Measurements from ENCODE around the gene RPS6KA2.

Gene RPS6KA2

DNA sequence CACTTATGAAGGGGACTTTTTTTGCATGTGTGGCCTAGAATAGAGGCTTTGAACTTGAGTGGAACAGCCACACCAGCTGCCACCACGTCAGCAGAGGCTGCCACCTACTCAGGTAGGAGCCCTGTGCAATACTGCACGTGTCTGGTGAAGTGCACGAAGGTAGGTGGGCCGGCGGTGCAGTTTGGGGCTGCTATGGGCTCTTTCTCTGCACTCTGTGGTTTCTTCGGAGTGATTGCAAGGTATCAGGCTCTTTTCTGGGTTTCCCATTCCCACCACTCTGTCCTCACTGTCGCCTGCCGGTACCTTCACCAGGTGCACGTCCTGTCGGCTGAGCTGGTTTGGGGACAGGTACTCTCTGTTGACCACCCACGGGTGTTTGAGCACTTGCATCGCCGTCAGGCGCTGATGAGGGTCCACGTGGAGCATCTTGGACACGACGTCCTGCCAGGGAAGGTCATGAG lies 213.5 kb downstream of the RPS6KA2 start:
- Histone ChIP-seq H3K36me3 (ENCODE audit: control insufficient read depth in 1 of 2, insufficient read depth in 2 of 2, low read length in 2 of 2) (peaks cover 0 to 3% of the 10 kb centered on the region in 2 donors), H3K27me3 (ENCODE audit: control insufficient read depth in 1 of 2, insufficient read depth in 2 of 2, low read length in 2 of 2) (no peaks in the 10 kb centered on the region), H3K9me3 (ENCODE audit: control insufficient read depth in 1 of 2, low read length in 2 of 2) (no peaks in the 10 kb centered on the region), H3K4me1 (ENCODE audit: control insufficient read depth in 1 of 2, insufficient read depth in 2 of 2, low read length in 2 of 2) (peaks cover 3 to 16% of the 10 kb centered on the region in 2 donors), H3K4me3 (ENCODE audit: low read depth in 1 of 2, low read length in 2 of 2) (no peak overlapping the region), H3K9ac (ENCODE audit: low read depth in 1 of 2, low read length in 2 of 2) (no peak overlapping the region), H3K27ac (ENCODE audit: low read depth, low read length) (no peak overlapping the region)

DNA sequence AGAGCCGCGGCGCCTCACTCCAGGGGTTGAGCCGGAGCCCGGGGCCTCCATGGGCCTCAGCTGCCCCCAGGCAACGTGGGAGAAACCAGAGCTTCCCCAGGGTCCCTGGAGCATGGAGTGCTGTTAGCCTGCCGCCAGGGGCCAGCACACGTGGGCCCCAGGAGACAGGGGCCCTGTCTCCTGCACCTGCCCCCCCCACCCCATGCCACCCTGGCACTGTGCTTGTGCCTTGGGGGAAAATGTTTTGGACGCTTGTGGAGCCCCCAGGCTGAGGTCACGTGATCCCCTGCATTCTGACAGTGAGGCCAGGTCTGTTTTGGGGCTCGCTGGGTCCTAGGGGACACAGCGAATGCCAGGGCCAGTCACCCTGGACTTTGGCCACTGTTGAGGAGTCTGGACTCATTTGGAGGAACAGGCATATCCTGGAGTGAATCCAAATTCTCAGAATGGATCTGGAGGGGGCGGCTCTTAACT lies 214.1 kb downstream of the RPS6KA2 start:
- peaks cover 3 to 16% of the 10 kb centered on the region in 2 donors for H3K4me1 ChIP-seq (ENCODE audit: control insufficient read depth in 1 of 2, insufficient read depth in 2 of 2, low read length in 2 of 2)
- H3K4me3 ChIP-seq (ENCODE audit: low read depth in 1 of 2, low read length in 2 of 2): no peak overlapping the region
- H3K27me3 ChIP-seq (ENCODE audit: control insufficient read depth in 1 of 2, insufficient read depth in 2 of 2, low read length in 2 of 2): no peaks in the 10 kb centered on the region
- H3K36me3 ChIP-seq (ENCODE audit: control insufficient read depth in 1 of 2, insufficient read depth in 2 of 2, low read length in 2 of 2): peaks cover 0 to 3% of the 10 kb centered on the region in 2 donors
- no peak overlapping the region for H3K9ac ChIP-seq (ENCODE audit: low read depth in 1 of 2, low read length in 2 of 2)
- H3K27ac ChIP-seq (ENCODE audit: low read depth, low read length): no peak overlapping the region
- no peaks in the 10 kb centered on the region for H3K9me3 ChIP-seq (ENCODE audit: control insufficient read depth in 1 of 2, low read length in 2 of 2)

DNA sequence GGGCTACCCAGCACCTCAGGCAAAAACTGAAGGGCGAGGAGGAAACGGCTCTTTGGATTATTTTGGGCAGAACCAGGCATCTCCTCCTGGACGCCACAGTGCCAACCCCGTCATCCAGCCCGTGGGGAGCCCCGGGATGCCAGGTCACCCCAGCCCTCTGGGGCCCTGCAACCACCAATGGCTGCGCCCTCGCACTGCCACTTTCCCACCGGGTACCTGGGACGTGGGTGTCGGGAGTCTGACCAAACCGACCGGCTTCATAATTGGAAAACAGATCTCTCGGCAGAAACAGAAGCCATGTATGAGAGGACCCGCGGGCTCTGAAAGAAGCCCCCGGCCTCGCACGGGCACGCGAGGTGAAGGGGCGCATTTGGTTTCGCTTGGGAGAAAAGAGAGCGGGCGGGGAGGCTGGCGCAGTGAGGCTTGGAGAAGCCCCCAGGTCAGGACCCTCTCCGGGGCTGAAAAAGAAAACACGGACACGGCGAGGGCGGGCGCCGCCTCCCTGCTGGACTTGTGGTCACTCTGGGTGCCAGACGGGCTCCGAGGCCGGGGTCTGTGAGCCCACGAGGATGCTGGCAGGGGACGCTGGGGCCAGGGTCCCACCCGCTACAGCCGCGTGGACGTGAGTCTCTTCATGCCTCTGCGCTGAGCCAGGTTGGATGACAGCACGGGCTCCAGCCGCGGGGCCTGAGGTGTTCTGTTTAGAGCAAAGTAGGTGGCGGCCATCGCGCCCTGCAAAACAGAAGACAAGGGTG lies 214.7 kb downstream of the RPS6KA2 start:
- H3K9ac ChIP-seq (ENCODE audit: low read depth in 1 of 2, low read length in 2 of 2): no peak overlapping the region
- H3K9me3 ChIP-seq (ENCODE audit: control insufficient read depth in 1 of 2, low read length in 2 of 2): no peaks in the 10 kb centered on the region
- peaks cover 3 to 16% of the 10 kb centered on the region in 2 donors for H3K4me1 ChIP-seq (ENCODE audit: control insufficient read depth in 1 of 2, insufficient read depth in 2 of 2, low read length in 2 of 2)
- H3K27me3 ChIP-seq (ENCODE audit: control insufficient read depth in 1 of 2, insufficient read depth in 2 of 2, low read length in 2 of 2): no peaks in the 10 kb centered on the region
- no peak overlapping the region for H3K27ac ChIP-seq (ENCODE audit: low read depth, low read length)
- H3K4me3 ChIP-seq (ENCODE audit: low read depth in 1 of 2, low read length in 2 of 2): no peak overlapping the region
- H3K36me3 ChIP-seq (ENCODE audit: control insufficient read depth in 1 of 2, insufficient read depth in 2 of 2, low read length in 2 of 2): peaks cover 0 to 3% of the 10 kb centered on the region in 2 donors

DNA sequence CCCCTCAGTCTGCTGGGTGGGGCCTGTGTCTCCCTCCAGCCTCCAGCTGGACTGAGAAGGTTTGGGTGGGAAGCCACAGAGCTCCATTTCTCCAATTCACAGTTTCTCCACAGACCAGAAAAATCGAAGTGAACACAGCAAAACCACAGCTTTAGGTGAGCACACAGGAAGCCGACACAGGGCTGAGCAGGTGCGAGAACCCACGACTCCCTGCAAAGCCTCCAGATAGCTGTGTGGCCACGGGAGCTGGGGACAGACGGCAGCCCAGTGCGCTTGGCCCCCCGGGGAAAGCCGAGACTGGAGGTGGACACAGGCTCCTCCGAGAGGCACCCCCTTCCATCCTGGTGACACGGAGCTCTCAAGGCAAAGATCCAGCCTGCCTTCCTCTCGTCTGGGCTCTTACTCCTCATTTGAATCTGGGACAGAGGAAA lies 215.3 kb downstream of the RPS6KA2 start:
- Histone ChIP-seq H3K4me3 (ENCODE audit: low read depth in 1 of 2, low read length in 2 of 2) (peak overlapping the region in 1 of 2 donors; percentile 33), H3K9ac (ENCODE audit: low read depth in 1 of 2, low read length in 2 of 2) (no peak overlapping the region), H3K27ac (ENCODE audit: low read depth, low read length) (no peak overlapping the region), H3K27me3 (ENCODE audit: control insufficient read depth in 1 of 2, insufficient read depth in 2 of 2, low read length in 2 of 2) (no peaks in the 10 kb centered on the region), H3K9me3 (ENCODE audit: control insufficient read depth in 1 of 2, low read length in 2 of 2) (no peaks in the 10 kb centered on the region), H3K36me3 (ENCODE audit: control insufficient read depth in 1 of 2, insufficient read depth in 2 of 2, low read length in 2 of 2) (peaks cover 0 to 3% of the 10 kb centered on the region in 2 donors), H3K4me1 (ENCODE audit: control insufficient read depth in 1 of 2, insufficient read depth in 2 of 2, low read length in 2 of 2) (peaks cover 3 to 16% of the 10 kb centered on the region in 2 donors)

DNA sequence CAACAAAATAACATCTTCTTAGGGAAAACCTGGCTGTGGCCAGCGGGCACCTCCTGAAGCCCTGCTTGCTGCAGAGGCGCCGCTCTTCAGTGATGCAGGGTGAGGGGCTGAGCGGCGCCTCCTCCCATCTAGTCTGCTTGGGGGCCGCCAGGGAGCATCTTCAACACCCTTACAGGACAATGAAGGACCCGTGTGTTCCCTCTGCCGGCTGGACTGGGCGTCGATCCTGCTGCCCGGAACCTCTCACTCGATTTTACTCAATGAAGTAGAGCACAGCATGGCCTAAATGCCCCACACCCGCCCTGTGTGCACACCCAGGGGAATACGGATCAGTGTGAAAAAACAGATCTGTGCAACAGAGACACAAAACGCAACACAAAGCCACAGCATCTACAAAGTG lies 215.8 kb downstream of the RPS6KA2 start:
- H3K9me3 ChIP-seq (ENCODE audit: control insufficient read depth in 1 of 2, low read length in 2 of 2): no peaks in the 10 kb centered on the region
- peak overlapping the region in 1 of 2 donors; percentile 33 for H3K4me3 ChIP-seq (ENCODE audit: low read depth in 1 of 2, low read length in 2 of 2)
- H3K9ac ChIP-seq (ENCODE audit: low read depth in 1 of 2, low read length in 2 of 2): no peak overlapping the region
- peaks cover 0 to 3% of the 10 kb centered on the region in 2 donors for H3K36me3 ChIP-seq (ENCODE audit: control insufficient read depth in 1 of 2, insufficient read depth in 2 of 2, low read length in 2 of 2)
- peaks cover 3 to 11% of the 10 kb centered on the region in 2 donors for H3K4me1 ChIP-seq (ENCODE audit: control insufficient read depth in 1 of 2, insufficient read depth in 2 of 2, low read length in 2 of 2)
- H3K27ac ChIP-seq (ENCODE audit: low read depth, low read length): no peak overlapping the region
- H3K27me3 ChIP-seq (ENCODE audit: control insufficient read depth in 1 of 2, insufficient read depth in 2 of 2, low read length in 2 of 2): no peaks in the 10 kb centered on the region

DNA sequence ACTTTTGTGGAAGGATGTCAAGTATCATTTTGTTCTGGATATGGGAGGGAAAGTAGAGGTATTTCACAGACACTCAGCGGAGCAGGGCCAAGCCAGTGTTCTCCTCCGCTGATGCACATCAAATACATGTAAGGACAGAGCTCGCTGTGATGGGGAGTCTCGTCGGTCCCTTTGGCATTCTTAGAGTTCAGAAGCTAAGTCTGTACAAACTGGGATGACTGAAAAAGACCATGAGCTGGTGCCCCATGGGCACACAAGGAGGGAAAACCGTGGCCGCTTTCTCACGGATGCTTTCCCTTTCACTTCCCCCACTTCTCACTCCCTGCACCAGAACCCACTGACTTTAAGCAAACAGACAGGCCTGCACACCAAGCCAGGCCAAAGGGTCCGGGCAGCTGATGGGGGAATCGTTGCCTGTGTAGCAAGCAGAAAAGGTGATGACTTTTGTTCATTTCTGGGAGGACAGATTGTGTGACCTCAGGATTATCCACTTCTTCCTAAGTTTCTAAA lies 216.6 kb downstream of the RPS6KA2 start:
- Histone ChIP-seq H3K4me3 (ENCODE audit: low read depth in 1 of 2, low read length in 2 of 2) (no peak overlapping the region), H3K27me3 (ENCODE audit: control insufficient read depth in 1 of 2, insufficient read depth in 2 of 2, low read length in 2 of 2) (no peaks in the 10 kb centered on the region), H3K36me3 (ENCODE audit: control insufficient read depth in 1 of 2, insufficient read depth in 2 of 2, low read length in 2 of 2) (peaks cover 0 to 3% of the 10 kb centered on the region in 2 donors), H3K9me3 (ENCODE audit: control insufficient read depth in 1 of 2, low read length in 2 of 2) (no peaks in the 10 kb centered on the region), H3K9ac (ENCODE audit: low read depth in 1 of 2, low read length in 2 of 2) (no peak overlapping the region), H3K27ac (ENCODE audit: low read depth, low read length) (no peak overlapping the region), H3K4me1 (ENCODE audit: control insufficient read depth in 1 of 2, insufficient read depth in 2 of 2, low read length in 2 of 2) (peaks cover 3 to 4% of the 10 kb centered on the region in 2 donors)

DNA sequence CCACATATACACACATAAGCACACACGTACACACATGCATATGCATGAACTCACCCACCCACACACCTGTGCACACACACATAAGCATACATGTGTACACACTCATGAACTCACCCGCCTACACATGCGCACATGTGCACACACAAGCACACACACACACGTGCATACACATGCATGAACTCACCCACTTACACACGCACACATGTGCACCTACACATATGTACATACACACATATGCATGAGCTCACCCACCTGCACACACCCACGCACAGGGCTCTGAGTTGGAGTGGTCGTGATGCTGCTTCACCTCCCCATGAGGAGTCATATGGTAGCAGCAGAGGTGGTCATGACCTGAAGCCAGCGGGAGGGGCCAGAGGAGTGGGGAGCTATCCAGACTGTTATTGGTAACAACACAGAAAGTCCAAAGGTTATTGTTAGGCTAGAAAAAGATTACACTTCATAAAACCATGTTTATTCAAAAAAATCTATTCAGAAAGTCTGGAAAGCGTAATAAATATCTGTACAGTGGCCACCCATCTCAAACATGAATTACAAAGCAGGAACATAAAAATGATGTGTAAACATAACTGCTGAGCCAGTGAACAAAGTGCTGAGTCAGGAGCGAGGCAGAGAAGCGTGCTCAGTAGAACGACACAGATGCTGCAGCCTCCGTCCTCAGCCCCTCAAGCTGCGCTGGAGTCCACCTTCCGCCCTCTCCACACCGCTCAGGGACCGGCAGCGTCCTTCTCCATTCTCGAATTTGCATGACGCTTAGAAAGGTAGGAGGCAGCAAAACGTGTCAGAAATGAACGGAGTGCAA lies 217.9 kb downstream of the RPS6KA2 start:
- H3K9ac ChIP-seq (ENCODE audit: low read depth in 1 of 2, low read length in 2 of 2): no peak overlapping the region
- H3K27ac ChIP-seq (ENCODE audit: low read depth, low read length): no peak overlapping the region
- no peaks in the 10 kb centered on the region for H3K36me3 ChIP-seq (ENCODE audit: control insufficient read depth in 1 of 2, insufficient read depth in 2 of 2, low read length in 2 of 2)
- no peaks in the 10 kb centered on the region for H3K27me3 ChIP-seq (ENCODE audit: control insufficient read depth in 1 of 2, insufficient read depth in 2 of 2, low read length in 2 of 2)
- no peak overlapping the region for H3K4me3 ChIP-seq (ENCODE audit: low read depth in 1 of 2, low read length in 2 of 2)
- H3K9me3 ChIP-seq (ENCODE audit: control insufficient read depth in 1 of 2, low read length in 2 of 2): no peaks in the 10 kb centered on the region
- peaks cover 3 to 4% of the 10 kb centered on the region in 2 donors for H3K4me1 ChIP-seq (ENCODE audit: control insufficient read depth in 1 of 2, insufficient read depth in 2 of 2, low read length in 2 of 2)

DNA sequence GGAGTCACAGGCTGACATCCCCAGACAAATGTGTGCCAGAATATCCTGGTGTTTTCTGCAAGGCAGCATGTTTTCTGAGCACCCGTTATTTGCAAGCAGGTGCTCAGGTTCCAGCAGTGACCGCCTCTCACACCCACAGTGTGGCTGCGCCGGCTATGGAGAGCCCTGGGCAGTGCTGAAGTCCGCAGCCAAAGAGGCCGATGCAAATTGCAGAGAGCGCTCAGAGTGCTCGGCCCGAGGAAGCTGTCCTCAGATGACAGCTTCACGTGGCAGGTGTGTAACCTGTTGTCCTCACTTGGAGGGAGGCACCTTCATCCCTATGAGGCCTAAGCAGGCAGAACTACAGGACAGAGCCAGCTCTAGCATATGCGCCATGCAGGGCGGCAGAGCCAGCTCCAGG lies 220.9 kb downstream of the RPS6KA2 start:
- H3K4me3 ChIP-seq (ENCODE audit: low read depth in 1 of 2, low read length in 2 of 2): no peak overlapping the region
- H3K27me3 ChIP-seq (ENCODE audit: control insufficient read depth in 1 of 2, insufficient read depth in 2 of 2, low read length in 2 of 2): no peaks in the 10 kb centered on the region
- H3K9ac ChIP-seq (ENCODE audit: low read depth in 1 of 2, low read length in 2 of 2): no peak overlapping the region
- H3K27ac ChIP-seq (ENCODE audit: low read depth, low read length): no peak overlapping the region
- H3K36me3 ChIP-seq (ENCODE audit: control insufficient read depth in 1 of 2, insufficient read depth in 2 of 2, low read length in 2 of 2): no peaks in the 10 kb centered on the region
- no peaks in the 10 kb centered on the region for H3K9me3 ChIP-seq (ENCODE audit: control insufficient read depth in 1 of 2, low read length in 2 of 2)
- H3K4me1 ChIP-seq (ENCODE audit: control insufficient read depth in 1 of 2, insufficient read depth in 2 of 2, low read length in 2 of 2): no peaks in the 10 kb centered on the region

DNA sequence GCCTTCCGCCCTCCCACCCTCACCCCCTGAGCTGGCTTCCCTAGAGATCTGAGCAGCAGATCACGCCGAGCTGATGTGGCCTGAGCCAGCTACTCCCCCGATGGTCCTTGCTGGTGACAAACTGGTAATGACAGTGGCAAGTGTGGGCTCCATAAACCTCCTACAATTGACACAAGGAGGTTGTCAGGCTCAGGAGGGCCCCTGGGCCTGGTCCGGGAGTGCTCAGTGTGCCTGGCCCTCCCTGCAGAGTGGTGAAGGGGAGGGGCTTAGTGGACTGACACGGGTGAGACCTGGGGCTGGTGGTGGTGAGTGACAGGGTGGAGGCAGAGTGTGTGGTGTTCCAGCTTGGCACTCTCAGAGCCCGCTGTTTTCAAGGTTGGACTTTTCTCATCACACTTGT lies 221.7 kb downstream of the RPS6KA2 start:
- Histone ChIP-seq H3K36me3 (ENCODE audit: control insufficient read depth in 1 of 2, insufficient read depth in 2 of 2, low read length in 2 of 2) (no peaks in the 10 kb centered on the region), H3K9me3 (ENCODE audit: control insufficient read depth in 1 of 2, low read length in 2 of 2) (no peaks in the 10 kb centered on the region), H3K4me1 (ENCODE audit: control insufficient read depth in 1 of 2, insufficient read depth in 2 of 2, low read length in 2 of 2) (no peaks in the 10 kb centered on the region), H3K27me3 (ENCODE audit: control insufficient read depth in 1 of 2, insufficient read depth in 2 of 2, low read length in 2 of 2) (no peaks in the 10 kb centered on the region), H3K4me3 (ENCODE audit: low read depth in 1 of 2, low read length in 2 of 2) (no peak overlapping the region), H3K9ac (ENCODE audit: low read depth in 1 of 2, low read length in 2 of 2) (no peak overlapping the region), H3K27ac (ENCODE audit: low read depth, low read length) (no peak overlapping the region)
